Sigmoid colon (tissue), 7 donors: ENCODE results near the gene KCNAB1. TPM values are rescaled to one million over a fixed set of nuclear protein-coding genes. Genes with fewer than 3 reads are reported as not detected.
"Not testable (repeated sequence)": the region's sequence is repeated elsewhere in the genome, so short reads cannot be mapped to it uniquely, and the experiment has no call there.

Experiments used
- DNase-seq: peaks from one replicate; pipeline ENCODE4 v3.0.0-alpha.2; 2019
- H3K27ac ChIP-seq, 4 donors: fragments of 200-600 bp; sonication (generic); one replicate each; pipeline ENCODE4 v1.5.1; 2016 to 2019; ENCODE audit warnings: mild to moderate bottlenecking in 1 of 4
- H3K27me3 ChIP-seq, 3 donors: fragments of 200-600 bp; sonication (generic); one replicate each; pipeline ENCODE4 v1.5.1; 2019; ENCODE audit warnings: mild to moderate bottlenecking in 1 of 3
- H3K36me3 ChIP-seq, 4 donors: fragments of 200-600 bp; sonication (generic); one replicate each; pipeline ENCODE4 v1.5.1; 2016 to 2019
- H3K4me1 ChIP-seq, 4 donors: fragments of 200-600 bp; sonication (generic); one replicate each; pipeline ENCODE4 v1.5.1; 2017 to 2019
- H3K4me3 ChIP-seq, 4 donors: fragments of 200-600 bp; sonication (generic); one replicate each; pipeline ENCODE4 v1.5.1; 2017 to 2019; ENCODE audit warnings: mild to moderate bottlenecking in 2 of 4, moderate library complexity in 1 of 4
- H3K9me3 ChIP-seq, 4 donors: fragments of 200-600 bp in 3 of 4; sonication (generic) in 3 of 4; one replicate each; pipeline versions ENCODE4 v1.5.1 to v1.6.1; 2013 to 2019
- EP300 ChIP-seq, 4 donors: sonication (generic); formaldehyde crosslinking; IDR thresholded peaks; one replicate each; pipeline ENCODE4 v1.6.1; 2017; ENCODE audit warnings: antibody characterized with exemption in 4 of 4
- POLR2A ChIP-seq, 2 donors: fragments of 450-650 bp; IDR thresholded peaks; one replicate each; pipeline ENCODE4 v1.6.1; 2016; ENCODE audit warnings: antibody characterized with exemption in 2 of 2, mild to moderate bottlenecking in 2 of 2, moderate library complexity in 2 of 2
- POLR2AphosphoS5 ChIP-seq, 4 donors: sonication (generic); formaldehyde crosslinking; IDR thresholded peaks; one replicate each; pipeline ENCODE4 v1.6.1; 2017; ENCODE audit warnings: antibody characterized with exemption in 4 of 4
- WGBS, 2 donors: extraction: QIAGEN DNeasy Blood & Tissue Kit; methylation state at CpG; one replicate each; pipeline ENCODE4 v1.1.7; 2013; 5-methylcytosine and 5-hydroxymethylcytosine counted together
- intact Hi-C: fragments of 100-400 bp; cut with DNase I; formaldehyde crosslinking; loops from one replicate; pipeline ENCODE4 v1.15.1; 2023
- polyA plus RNA-seq, 3 donors: library from polyadenylated mRNA; stranded (reverse); fragments of 200-250 nt; gene quantifications; one replicate each; pipeline ENCODE4 v1.2.3, GENCODE V29; 2013
- total RNA-seq, 4 donors: library from RNA; depleted of rRNA; stranded (reverse); fragments of >200 nt; gene quantifications; one replicate each; pipeline ENCODE4 v1.1.0, GENCODE V29; 2016
- TF ChIP-seq, protein P1 (sequence below), 4 experiments: fragments of 450-650 bp in 3 of 4; fragments of 200-600 bp in 1 of 4; IDR thresholded peaks; one replicate each; pipeline ENCODE4 v1.5.1; 2016 to 2019; ENCODE audit warnings: antibody characterized with exemption in 4 of 4, mild to moderate bottlenecking in 3 of 4, moderate library complexity in 2 of 4
- donor health status: healthy with polysubstance abuse.
- donor health status: Bipolar disorder and iron deficiency.
- donor health status: healthy.

Gene KCNAB1
- total RNA-seq: 1 to 10 TPM; 1.8 to 5.0 (median 4.5) TPM
- polyA plus RNA-seq: 1 to 10 TPM in 1 of 3 donors, not detected in 2; 1.2 TPM

- Histone ChIP-seq H3K27me3 (no peaks in the 10 kb centered on the region), H3K4me3 (no peak within 1 kb of the TSS), H3K36me3 (no peaks in the 10 kb centered on the region), H3K9me3 (no peaks in the 10 kb centered on the region), H3K27ac (no peak within 1 kb of the TSS), H3K4me1 (no peaks in the 10 kb centered on the region)
- 40 to 59% methylated on average over 19 of the region's 19 CpGs for WGBS, 2 donors
- intact Hi-C loops: no loop called here
- no peak for DNase-seq
- no peak for TF ChIP-seq POLR2AphosphoS5 (IDR thresholded peaks at IDR 0.05)
- no peak for TF ChIP-seq EP300 (IDR thresholded peaks at IDR 0.05)
- no peak for TF ChIP-seq POLR2A (IDR thresholded peaks at IDR 0.05)
- TF ChIP-seq, protein P1, sequence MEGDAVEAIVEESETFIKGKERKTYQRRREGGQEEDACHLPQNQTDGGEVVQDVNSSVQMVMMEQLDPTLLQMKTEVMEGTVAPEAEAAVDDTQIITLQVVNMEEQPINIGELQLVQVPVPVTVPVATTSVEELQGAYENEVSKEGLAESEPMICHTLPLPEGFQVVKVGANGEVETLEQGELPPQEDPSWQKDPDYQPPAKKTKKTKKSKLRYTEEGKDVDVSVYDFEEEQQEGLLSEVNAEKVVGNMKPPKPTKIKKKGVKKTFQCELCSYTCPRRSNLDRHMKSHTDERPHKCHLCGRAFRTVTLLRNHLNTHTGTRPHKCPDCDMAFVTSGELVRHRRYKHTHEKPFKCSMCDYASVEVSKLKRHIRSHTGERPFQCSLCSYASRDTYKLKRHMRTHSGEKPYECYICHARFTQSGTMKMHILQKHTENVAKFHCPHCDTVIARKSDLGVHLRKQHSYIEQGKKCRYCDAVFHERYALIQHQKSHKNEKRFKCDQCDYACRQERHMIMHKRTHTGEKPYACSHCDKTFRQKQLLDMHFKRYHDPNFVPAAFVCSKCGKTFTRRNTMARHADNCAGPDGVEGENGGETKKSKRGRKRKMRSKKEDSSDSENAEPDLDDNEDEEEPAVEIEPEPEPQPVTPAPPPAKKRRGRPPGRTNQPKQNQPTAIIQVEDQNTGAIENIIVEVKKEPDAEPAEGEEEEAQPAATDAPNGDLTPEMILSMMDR (IDR thresholded peaks at IDR 0.05): no peak
Observed at GRCh38 chr3:156120528-156121251, at the start of gene KCNAB1. TSS of gene KCNAB1 (plus strand) at chr3:156120578.

GRCh38 chr3:156071031-156071430 lies 49.3 kb upstream of the KCNAB1 start:
- intact Hi-C loops: no loop called here
- WGBS, 2 donors: 96 to 97% methylated on average over 1 of the region's 1 CpG
- no peaks in the 10 kb centered on the region for H3K4me1 ChIP-seq

DNA sequence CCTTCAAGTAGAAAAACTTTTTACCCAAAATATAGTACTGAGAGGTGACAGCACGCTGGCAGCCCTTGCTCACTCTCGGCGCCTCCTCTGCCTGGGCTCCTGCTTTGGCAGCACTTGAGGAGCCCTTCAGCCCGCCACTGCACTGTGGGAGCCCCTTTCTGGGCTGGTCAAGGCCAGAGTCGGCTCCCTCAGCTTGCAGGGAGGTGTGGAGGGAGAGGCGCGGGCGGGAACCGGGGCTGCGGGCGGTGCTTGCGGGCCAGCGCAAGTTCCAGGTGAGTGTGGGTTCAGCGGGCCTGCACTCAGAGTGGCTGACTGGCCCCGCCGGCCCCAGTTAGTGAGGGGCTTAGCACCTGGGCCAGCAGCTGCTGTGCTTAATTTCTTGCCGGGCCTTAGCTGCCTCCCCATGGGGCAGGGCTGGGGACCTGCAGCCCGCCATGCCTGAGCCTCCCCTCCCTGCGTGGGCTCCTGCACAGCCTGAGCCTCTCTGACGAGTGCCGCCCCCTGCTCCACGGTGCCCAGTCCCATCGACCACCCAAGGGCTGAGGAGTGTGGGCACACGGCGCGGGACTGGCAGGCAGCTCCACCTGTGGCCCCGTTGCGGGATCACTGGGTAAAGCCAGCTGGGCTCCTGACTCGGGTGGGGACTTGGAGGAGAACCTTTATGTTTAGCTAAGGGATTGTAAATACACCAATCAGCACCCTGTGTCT lies 47.3 kb upstream of the KCNAB1 start:
- DNase-seq, H3K4me3 ChIP-seq, H3K9me3 ChIP-seq, H3K36me3 ChIP-seq, H3K27ac ChIP-seq, H3K4me1 ChIP-seq, intact Hi-C loops, H3K27me3 ChIP-seq: not testable (repeated sequence)
- 92 to 94% methylated on average over 29 of the region's 29 CpGs for WGBS, 2 donors

More at GRCh38 chr3:156071031-156071430, 49.3 kb upstream of the KCNAB1 start:
- no peak for DNase-seq
- no peaks in the 10 kb centered on the region for H3K9me3 ChIP-seq
- no peak overlapping the region for H3K27ac ChIP-seq
- no peaks in the 10 kb centered on the region for H3K36me3 ChIP-seq
- H3K27me3 ChIP-seq: no peaks in the 10 kb centered on the region
- TF ChIP-seq, protein P1 (IDR thresholded peaks at IDR 0.05): no peak
- TF ChIP-seq EP300 (IDR thresholded peaks at IDR 0.05) (no peak), POLR2AphosphoS5 (IDR thresholded peaks at IDR 0.05) (no peak), POLR2A (IDR thresholded peaks at IDR 0.05) (no peak)
- no peak overlapping the region for H3K4me3 ChIP-seq

GRCh38 chr3:156090126-156090525 lies 30.3 kb upstream of the KCNAB1 start:
- DNase-seq: no peak
- WGBS, 2 donors: 57 to 67% methylated on average over 3 of the region's 3 CpGs
- intact Hi-C loops: no loop called here
- H3K4me1 ChIP-seq: no peaks in the 10 kb centered on the region
- TF ChIP-seq POLR2AphosphoS5 (IDR thresholded peaks at IDR 0.05) (no peak), POLR2A (IDR thresholded peaks at IDR 0.05) (no peak), EP300 (IDR thresholded peaks at IDR 0.05) (no peak)
- TF ChIP-seq, protein P1 (IDR thresholded peaks at IDR 0.05): no peak
- no peaks in the 10 kb centered on the region for H3K27me3 ChIP-seq
- H3K4me3 ChIP-seq: no peak overlapping the region
- H3K27ac ChIP-seq: no peak overlapping the region
- H3K36me3 ChIP-seq: no peaks in the 10 kb centered on the region
- H3K9me3 ChIP-seq: no peaks in the 10 kb centered on the region

DNA sequence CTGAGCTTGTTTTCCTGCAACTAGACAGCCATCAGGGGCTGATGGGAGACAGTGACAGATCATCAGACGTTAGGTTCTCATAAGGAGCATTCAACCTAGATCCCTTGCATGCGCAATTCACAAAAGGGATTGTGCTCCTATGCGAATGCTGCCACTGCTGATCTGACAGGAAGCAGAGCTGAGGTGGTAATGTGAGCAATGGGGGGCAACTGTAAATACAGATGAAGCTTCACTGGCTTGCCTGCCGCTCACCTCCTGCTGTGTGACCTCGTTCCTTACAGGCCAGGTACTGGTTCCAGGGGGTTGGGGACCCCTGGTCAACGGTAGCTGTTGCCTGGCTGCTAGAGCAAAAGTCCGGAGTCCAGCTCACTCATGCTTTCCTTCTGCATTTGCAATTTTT lies 26.4 kb upstream of the KCNAB1 start:
- intact Hi-C loops: no loop called here
- no peak for TF ChIP-seq POLR2A (IDR thresholded peaks at IDR 0.05)
- TF ChIP-seq, protein P1 (IDR thresholded peaks at IDR 0.05): no peak
- no peak for TF ChIP-seq EP300 (IDR thresholded peaks at IDR 0.05)
- no peak for TF ChIP-seq POLR2AphosphoS5 (IDR thresholded peaks at IDR 0.05)
- Histone ChIP-seq H3K4me1 (no peaks in the 10 kb centered on the region), H3K27me3 (no peaks in the 10 kb centered on the region), H3K36me3 (no peaks in the 10 kb centered on the region), H3K9me3 (no peaks in the 10 kb centered on the region), H3K27ac (no peak overlapping the region), H3K4me3 (no peak overlapping the region)
- 57 to 61% methylated on average over 7 of the region's 7 CpGs for WGBS, 2 donors
- DNase-seq: no peak
